ENCODE measurements around the gene FBLN1.
"Not testable (repeated sequence)": the region's sequence is repeated elsewhere in the genome, so short reads cannot be mapped to it uniquely, and the experiment has no call there.

FBLN1 gene

GRCh38 chr22:45616432-45616831 lies 113.7 kb downstream of the FBLN1 start:
- DNase-seq: no peak

DNA sequence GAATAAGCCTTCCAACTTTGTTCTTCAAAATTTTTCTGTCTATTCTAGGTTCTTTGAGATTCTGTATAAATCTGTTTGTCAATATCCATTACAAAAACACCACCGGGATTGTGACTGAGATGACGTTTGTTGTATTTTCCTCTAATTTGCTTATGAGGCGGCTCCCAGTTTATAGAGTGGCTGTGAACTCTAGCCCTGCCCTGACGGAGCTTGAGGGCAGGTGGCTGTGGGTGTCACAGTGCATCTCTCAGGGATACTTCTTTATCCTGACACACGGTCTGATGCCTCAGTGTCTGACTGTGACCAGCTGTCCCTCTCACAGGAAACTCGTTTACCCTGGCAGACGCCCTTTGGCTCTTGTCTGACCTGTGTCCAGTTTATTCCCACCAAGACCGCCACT lies 115.3 kb downstream of the FBLN1 start:
- no peak for DNase-seq

DNA sequence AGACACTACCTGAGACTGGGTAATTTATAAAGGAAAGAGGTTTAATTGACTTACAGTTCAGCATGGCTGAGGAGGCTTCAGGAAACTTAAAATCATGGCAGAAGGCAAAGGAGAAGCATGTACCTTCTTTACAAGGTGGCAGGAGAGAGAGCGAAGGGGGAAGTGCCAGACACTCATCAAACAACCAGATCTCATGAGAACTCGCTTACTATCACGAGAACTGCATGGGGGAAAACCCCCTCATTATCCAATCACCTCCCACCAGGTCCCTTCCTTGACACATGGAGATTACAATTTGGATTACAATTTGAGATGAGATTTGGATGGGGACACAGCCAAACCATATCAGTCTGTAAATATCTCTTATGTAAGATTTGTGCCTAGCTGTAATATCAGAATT lies 118.0 kb downstream of the FBLN1 start:
- DNase-seq: no peak

- no peak for DNase-seq
These were observed 119.3 kb downstream of the FBLN1 start for GRCh38 chr22:45621836-45622600.

DNA sequence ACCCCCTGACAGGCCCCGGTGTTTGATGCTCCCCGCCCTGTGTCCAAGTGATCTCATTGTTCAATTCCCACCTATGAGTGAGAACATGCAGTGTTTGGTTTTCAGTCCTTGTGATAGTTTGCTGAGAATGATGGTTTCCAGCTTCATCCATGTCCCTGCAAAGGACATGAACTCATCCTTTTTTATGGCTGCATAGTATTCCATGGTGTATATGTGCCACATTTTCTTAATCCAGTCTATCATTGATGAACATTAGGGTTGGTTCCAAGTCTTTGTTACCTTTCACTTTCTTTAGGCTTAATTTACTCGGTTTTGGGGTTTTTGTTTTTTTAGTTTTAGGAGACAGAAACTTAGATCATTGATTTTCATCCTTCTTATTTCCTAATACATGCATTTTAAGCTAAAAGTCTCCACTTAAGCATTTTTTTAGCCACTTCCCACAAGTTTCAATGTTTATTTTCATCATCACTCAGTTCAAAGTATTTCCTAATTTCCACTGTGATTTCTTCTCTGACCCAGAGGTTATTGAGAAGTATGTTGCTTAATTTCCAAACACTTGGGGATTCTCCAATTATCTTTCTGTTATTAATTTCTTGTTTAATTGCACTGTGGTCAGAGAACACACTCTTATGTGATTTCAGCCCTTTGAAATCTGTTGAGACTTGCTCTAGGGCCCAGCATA lies 120.9 kb downstream of the FBLN1 start:
- not testable (repeated sequence) for DNase-seq

- no peak for DNase-seq
These were observed 123.5 kb downstream of the FBLN1 start for GRCh38 chr22:45626198-45626651.

DNA sequence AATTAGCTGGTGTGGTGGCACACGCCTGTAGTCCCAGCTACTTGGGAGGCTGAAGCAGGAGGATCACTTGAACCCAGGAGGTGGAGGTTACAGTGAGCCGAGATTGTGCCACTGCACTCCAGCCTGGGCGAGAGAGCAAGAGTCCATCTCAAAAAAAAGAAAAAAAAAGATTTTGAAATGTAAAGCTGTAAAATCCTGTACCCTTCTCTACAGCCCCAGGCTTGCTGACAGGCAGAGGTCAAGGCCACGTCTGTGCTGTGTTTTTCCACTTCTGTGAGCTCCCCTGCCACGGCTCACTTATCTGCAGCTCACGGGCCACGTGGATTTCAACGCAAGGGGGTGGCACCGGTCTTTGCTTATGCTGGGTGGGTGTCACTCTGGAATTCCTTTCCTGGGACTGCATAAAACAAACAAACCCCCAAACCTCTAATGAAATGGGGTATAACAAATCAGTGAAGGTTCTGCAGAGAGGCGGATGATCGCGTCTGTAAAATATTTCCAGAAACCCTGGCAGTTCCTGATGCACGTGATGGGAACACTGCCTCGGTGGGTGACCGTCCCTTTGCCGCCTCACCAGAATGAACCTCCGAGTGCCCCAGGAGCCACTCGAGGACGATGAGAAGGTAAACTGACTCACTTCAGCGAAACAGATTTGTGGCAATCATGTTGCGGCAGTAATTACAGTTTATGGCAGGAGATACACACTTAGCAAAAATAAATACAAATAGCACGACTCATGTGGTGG lies 125.0 kb downstream of the FBLN1 start:
- no peak for DNase-seq

DNA sequence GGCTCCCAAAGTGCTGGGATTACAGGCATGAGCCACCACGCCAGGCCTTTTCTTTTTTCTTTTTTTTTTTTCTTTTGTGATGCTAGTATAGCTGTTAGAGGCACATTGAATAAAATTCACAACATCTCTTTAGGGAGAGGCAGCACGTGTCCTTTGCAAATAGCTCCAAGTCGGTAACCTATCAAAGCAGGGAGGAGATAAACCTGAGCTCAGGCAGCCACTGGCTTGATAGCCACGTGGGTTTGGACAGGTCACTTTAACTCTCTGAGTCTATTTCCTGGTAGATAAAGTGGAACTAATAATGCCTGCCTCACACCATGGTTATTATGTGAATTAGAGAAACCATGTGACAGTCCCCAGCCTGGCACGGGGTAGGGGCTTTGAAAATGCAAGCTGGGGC lies 125.8 kb downstream of the FBLN1 start:
- DNase-seq: no peak

- DNase-seq: peak; percentile 83
These were observed 126.9 kb downstream of the FBLN1 start for GRCh38 chr22:45629469-45630089.

- DNase-seq: no peak
These were observed 127.8 kb downstream of the FBLN1 start for GRCh38 chr22:45630436-45630835.

DNA sequence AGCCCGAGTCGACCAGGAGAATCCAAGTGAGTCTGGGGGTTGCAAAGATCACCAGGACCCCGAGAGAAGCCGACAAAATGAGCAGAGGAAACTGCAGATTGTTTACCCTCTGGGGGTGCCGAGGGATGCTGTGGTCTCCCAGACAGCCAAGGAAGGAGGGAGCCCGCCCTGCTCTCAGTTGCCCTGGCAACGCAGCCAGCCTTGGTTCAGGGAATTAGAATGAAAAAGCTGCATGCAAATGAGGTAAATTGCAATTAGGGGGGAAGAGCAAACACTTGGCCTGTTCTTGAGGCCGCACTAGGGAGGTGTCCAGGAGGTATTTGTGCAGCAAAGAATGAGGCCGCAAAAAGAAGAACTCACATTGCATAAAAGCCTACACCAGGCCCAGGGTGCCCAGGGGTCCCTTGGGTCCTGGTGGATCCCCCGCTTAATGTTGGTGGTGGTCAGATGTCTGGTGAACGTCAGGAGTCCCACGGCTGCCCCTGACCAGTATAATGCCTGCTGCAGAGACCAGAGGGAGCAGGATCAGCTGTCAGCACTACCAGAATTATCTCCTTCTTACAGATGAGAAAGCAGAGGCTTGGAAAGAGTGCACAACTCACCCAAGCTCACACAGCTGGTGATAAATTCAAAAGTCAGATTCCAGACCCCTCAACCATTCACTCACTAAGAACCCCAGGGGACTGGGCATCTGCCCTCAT lies 128.6 kb downstream of the FBLN1 start:
- no peak for DNase-seq

DNA sequence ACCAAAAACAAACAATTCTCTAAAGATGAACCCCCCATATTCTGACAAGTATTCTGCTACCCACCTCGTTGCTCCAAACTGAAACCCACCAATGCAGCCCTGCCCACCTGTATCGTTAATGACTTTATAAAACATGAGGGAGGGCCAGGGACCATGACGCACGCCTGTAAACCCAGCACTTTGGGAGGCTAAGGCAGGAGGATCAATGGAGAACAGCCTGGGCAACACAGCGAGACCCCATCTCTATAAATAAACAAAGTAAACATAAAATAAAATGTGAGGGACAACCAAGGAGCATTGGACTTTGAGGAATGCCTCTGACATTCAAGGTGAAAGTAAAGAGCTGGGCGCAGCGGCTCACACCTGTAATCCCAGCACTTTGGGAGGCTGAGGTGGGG lies 129.2 kb downstream of the FBLN1 start:
- no peak for DNase-seq

DNA sequence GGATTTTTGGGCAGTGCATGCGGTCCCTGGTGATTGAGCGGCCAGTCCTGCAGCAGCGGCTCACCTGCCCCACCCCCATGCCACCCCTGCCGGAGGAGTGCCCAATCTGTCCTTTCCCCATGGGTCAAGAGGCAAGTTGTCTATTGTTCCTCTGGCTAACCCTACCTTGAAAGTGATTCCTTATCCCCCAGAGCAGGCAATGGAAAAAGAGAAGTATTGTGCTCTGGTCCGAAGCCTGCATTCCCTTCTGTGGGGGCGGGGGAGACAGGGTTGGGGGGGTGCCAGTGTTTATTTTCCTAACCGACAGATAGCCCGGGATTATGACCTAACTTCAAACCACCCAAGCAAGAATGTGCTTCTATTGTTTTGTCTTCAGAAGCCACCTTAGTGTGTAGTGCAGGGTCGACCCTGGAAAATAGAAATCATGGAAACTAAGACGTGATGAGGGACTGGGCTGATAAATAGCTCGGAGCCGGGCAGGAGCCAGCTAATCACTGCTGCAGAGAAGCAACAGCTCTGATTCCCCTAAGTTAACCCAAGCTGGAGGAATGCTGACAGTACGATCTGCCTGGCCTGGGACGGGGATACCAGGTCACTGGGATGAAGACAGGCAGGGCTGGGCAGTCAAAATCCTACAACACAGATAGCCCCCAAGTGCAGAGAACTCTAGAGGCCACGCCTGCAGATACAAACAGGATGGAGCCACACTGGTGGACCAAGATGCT lies 130.3 kb downstream of the FBLN1 start:
- no peak for DNase-seq

GRCh38 chr22:45636683-45637082 lies 134.0 kb downstream of the FBLN1 start:
- DNase-seq: no peak

- no peak for DNase-seq
These were observed 135.5 kb downstream of the FBLN1 start for GRCh38 chr22:45638197-45638596.

GRCh38 chr22:45638834-45639746 lies 136.4 kb downstream of the FBLN1 start:
- no peak for DNase-seq

- DNase-seq: no peak
These were observed 137.0 kb downstream of the FBLN1 start for GRCh38 chr22:45639747-45640102.

GRCh38 chr22:45640291-45640940 lies 137.7 kb downstream of the FBLN1 start:
- DNase-seq: no peak

- no peak for DNase-seq
These were observed 138.4 kb downstream of the FBLN1 start for GRCh38 chr22:45640941-45641621.

- no peak for DNase-seq
These were observed 140.3 kb downstream of the FBLN1 start for GRCh38 chr22:45642986-45643385.
